SK-N-SH (cell line): ENCODE measurements around the gene PTCD2. TPM values are rescaled to one million over a fixed set of nuclear protein-coding genes. Genes with fewer than 3 reads are reported as not detected.

Experiments
- CTCF ChIA-PET: fragments of 300-600, 350-600 bp; formaldehyde crosslinking; extraction: SDS; loops from one replicate; lab custom pipeline; 2021; lab: Yijun Ruan, JAX
- POLR2A ChIA-PET: fragments of 350-600 bp; sonication (Branson Sonifier 250); formaldehyde crosslinking; extraction: SDS; loops from one replicate; lab custom pipeline; 2020; ENCODE audit warnings: antibody characterized with exemption, inconsistent platforms; lab: Yijun Ruan, JAX
- DNase-seq: peaks from one replicate; pipeline ENCODE4 v3.0.0; 2012
- H2AFZ ChIP-seq: fragments of 200-600 bp; sonication (generic); 2 replicates; pipeline ENCODE4 v1.8.1; 2016; ENCODE audit warnings: antibody characterized with exemption, mild to moderate bottlenecking, low read depth
- H3F3A ChIP-seq: fragments of 200-600 bp; sonication (generic); replicated peaks from 2 replicates; pipeline ENCODE3; 2016; ENCODE audit warnings: antibody characterized with exemption, mild to moderate bottlenecking; ENCODE audit not compliant: insufficient read depth
- H3K27ac ChIP-seq, 2 experiments: fragments of 200-500 bp in 1 of 2; fragments of 200-600 bp in 1 of 2; sonication (Bioruptor generic) in 1 of 2; sonication (generic), shearing (Covaris generic) in 1 of 2; 2 replicates each; pipeline versions ENCODE4 v1.5.1 to v1.6.1; 2014 to 2016; ENCODE audit warnings: low read depth in 2 of 2, inconsistent platforms in 1 of 2, low read length in 1 of 2, mild to moderate bottlenecking in 1 of 2, mixed read lengths in 1 of 2
- H3K27me3 ChIP-seq: fragments of 200-600 bp; sonication (generic), shearing (Covaris generic); 2 replicates; pipeline ENCODE4 v1.6.1; 2016; ENCODE audit warnings: mixed run types; ENCODE audit not compliant: insufficient read depth
- H3K36me3 ChIP-seq, 2 experiments: fragments of 200-500 bp in 1 of 2; fragments of 200-600 bp in 1 of 2; sonication (Bioruptor generic) in 1 of 2; sonication (generic) in 1 of 2; replicated peaks in 1 of 2; 2 replicates each; pipeline versions ENCODE3 to v1.5.1; 2014 to 2016; ENCODE audit warnings: low read length in 1 of 2, mild to moderate bottlenecking in 1 of 2; ENCODE audit not compliant: insufficient read depth in 2 of 2, control insufficient read depth in 1 of 2
- H3K4me1 ChIP-seq, 2 experiments: fragments of 200-500 bp in 1 of 2; fragments of 200-600 bp in 1 of 2; sonication (Bioruptor generic) in 1 of 2; sonication (generic), shearing (Covaris generic) in 1 of 2; 2 replicates each; pipeline versions ENCODE4 v1.5.1 to v1.6.1; 2014 to 2016; ENCODE audit warnings: low read depth in 1 of 2, low read length in 1 of 2, mixed run types in 1 of 2; ENCODE audit not compliant: insufficient read depth in 2 of 2, control insufficient read depth in 1 of 2
- H3K4me2 ChIP-seq: fragments of 200-600 bp; sonication (generic), shearing (Covaris generic); 2 replicates; pipeline ENCODE4 v1.6.1; 2017; ENCODE audit warnings: mixed run types
- H3K4me3 ChIP-seq, 2 experiments: fragments of 200-500 bp in 1 of 2; fragments of 200-600 bp in 1 of 2; sonication (Bioruptor generic) in 1 of 2; sonication (generic), shearing (Covaris generic) in 1 of 2; 2 replicates each; pipeline versions ENCODE4 v1.5.1 to v1.8.1; 2014 to 2016; ENCODE audit warnings: low read depth in 2 of 2, inconsistent platforms in 1 of 2, low read length in 1 of 2, mild to moderate bottlenecking in 1 of 2, mixed read lengths in 1 of 2, moderate library complexity in 1 of 2
- H3K79me2 ChIP-seq: fragments of 200-600 bp; sonication (generic); 2 replicates; pipeline ENCODE4 v1.8.1; 2017; ENCODE audit warnings: mild to moderate bottlenecking; ENCODE audit not compliant: insufficient read depth
- H3K9ac ChIP-seq: fragments of 200-600 bp; sonication (generic); 2 replicates; pipeline ENCODE4 v1.6.1; 2017; ENCODE audit warnings: mixed run types
- H3K9me2 ChIP-seq: fragments of 200-600 bp; sonication (generic); 2 replicates; pipeline ENCODE4 v1.6.1; 2017; ENCODE audit warnings: mixed run types
- H3K9me3 ChIP-seq: fragments of 200-600 bp; sonication (generic); 2 replicates; pipeline ENCODE4 v1.6.1; 2017; ENCODE audit warnings: mixed run types, mild to moderate bottlenecking, moderate library complexity
- H4K20me1 ChIP-seq: fragments of 200-600 bp; sonication (generic); 2 replicates; pipeline ENCODE4 v1.6.1; 2017; ENCODE audit warnings: mild to moderate bottlenecking, mixed run types; ENCODE audit not compliant: insufficient read depth
- CHD2 ChIP-seq: fragments of 150-350 bp; IDR thresholded peaks from 2 replicates; pipeline ENCODE4 v1.6.1; 2018; ENCODE audit warnings: low read length; ENCODE audit not compliant: partially characterized antibody
- ELF1 ChIP-seq: IDR thresholded peaks from 2 replicates; pipeline ENCODE4 v1.4.0; 2012
- FOXJ3 ChIP-seq: sonication (generic); formaldehyde crosslinking; IDR thresholded peaks from 2 replicates; pipeline ENCODE4 v1.5.1; 2020; ENCODE audit warnings: mild to moderate bottlenecking, missing genetic modification reagents
- MAX ChIP-seq: IDR thresholded peaks from 2 replicates; pipeline ENCODE4 v1.4.0; 2012; ENCODE audit warnings: low read depth
- MXI1 ChIP-seq: IDR thresholded peaks from 2 replicates; pipeline ENCODE4 v1.6.1; 2012; ENCODE audit warnings: mild to moderate bottlenecking, low read depth, low read length, improper control_type of control experiment
- RFX5 ChIP-seq: IDR thresholded peaks from 2 replicates; pipeline ENCODE4 v1.6.1; 2012; ENCODE audit warnings: mild to moderate bottlenecking, improper control_type of control experiment, low read length
- SIN3A ChIP-seq: IDR thresholded peaks from 2 replicates; pipeline ENCODE4 v1.6.1; 2012; ENCODE audit warnings: low read depth, mild to moderate bottlenecking, low read length, moderate library complexity, borderline replicate concordance
- TCF12 ChIP-seq: IDR thresholded peaks from 2 replicates; pipeline ENCODE4 v1.4.0; 2012
- WGBS: methylation state at CpG from one replicate; pipeline ENCODE4 v1.1.6; 2017; ENCODE audit warnings: low lambda C conversion rate; 5-methylcytosine and 5-hydroxymethylcytosine counted together
- polyA plus RNA-seq, 3 experiments: library from polyadenylated mRNA; depleted of rRNA; stranded (reverse); fragments of >200 nt; gene quantifications; 2 replicates each; pipeline ENCODE4 v1.2.3, GENCODE V29; 2012
- TF ChIP-seq, protein P1 (sequence below): IDR thresholded peaks from 2 replicates; pipeline ENCODE4 v1.6.1; 2012; ENCODE audit warnings: mild to moderate bottlenecking, low read depth, low read length, moderate library complexity
- TF ChIP-seq, protein P2 (sequence below): IDR thresholded peaks from 2 replicates; pipeline ENCODE4 v1.4.0; 2012; ENCODE audit warnings: low read depth, borderline replicate concordance
- TF ChIP-seq, protein P3 (sequence below): fragments of 150-350 bp; IDR thresholded peaks from 2 replicates; pipeline ENCODE4 v1.6.1; 2016; ENCODE audit warnings: mild to moderate bottlenecking, low read depth, low read length
- TF ChIP-seq, protein P4 (sequence below): IDR thresholded peaks from 2 replicates; pipeline ENCODE4 v1.4.0; 2012; ENCODE audit warnings: low read depth, borderline replicate concordance

PTCD2 gene
- polyA plus RNA-seq, 1 of the 3 experiments (the other 2 are of a cell fraction), result 6.7 TPM

- TF ChIP-seq, protein P1, sequence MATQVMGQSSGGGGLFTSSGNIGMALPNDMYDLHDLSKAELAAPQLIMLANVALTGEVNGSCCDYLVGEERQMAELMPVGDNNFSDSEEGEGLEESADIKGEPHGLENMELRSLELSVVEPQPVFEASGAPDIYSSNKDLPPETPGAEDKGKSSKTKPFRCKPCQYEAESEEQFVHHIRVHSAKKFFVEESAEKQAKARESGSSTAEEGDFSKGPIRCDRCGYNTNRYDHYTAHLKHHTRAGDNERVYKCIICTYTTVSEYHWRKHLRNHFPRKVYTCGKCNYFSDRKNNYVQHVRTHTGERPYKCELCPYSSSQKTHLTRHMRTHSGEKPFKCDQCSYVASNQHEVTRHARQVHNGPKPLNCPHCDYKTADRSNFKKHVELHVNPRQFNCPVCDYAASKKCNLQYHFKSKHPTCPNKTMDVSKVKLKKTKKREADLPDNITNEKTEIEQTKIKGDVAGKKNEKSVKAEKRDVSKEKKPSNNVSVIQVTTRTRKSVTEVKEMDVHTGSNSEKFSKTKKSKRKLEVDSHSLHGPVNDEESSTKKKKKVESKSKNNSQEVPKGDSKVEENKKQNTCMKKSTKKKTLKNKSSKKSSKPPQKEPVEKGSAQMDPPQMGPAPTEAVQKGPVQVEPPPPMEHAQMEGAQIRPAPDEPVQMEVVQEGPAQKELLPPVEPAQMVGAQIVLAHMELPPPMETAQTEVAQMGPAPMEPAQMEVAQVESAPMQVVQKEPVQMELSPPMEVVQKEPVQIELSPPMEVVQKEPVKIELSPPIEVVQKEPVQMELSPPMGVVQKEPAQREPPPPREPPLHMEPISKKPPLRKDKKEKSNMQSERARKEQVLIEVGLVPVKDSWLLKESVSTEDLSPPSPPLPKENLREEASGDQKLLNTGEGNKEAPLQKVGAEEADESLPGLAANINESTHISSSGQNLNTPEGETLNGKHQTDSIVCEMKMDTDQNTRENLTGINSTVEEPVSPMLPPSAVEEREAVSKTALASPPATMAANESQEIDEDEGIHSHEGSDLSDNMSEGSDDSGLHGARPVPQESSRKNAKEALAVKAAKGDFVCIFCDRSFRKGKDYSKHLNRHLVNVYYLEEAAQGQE, result no peak
- TF ChIP-seq, protein P2, sequence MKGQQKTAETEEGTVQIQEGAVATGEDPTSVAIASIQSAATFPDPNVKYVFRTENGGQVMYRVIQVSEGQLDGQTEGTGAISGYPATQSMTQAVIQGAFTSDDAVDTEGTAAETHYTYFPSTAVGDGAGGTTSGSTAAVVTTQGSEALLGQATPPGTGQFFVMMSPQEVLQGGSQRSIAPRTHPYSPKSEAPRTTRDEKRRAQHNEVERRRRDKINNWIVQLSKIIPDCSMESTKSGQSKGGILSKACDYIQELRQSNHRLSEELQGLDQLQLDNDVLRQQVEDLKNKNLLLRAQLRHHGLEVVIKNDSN, result no peak
- TF ChIP-seq MAX, result no peak
- TF ChIP-seq TCF12, result no peak
- no peak for TF ChIP-seq RFX5
- TF ChIP-seq MXI1, result no peak
- no peak for TF ChIP-seq SIN3A
- TF ChIP-seq ELF1, result no peak
- TF ChIP-seq, protein P3, sequence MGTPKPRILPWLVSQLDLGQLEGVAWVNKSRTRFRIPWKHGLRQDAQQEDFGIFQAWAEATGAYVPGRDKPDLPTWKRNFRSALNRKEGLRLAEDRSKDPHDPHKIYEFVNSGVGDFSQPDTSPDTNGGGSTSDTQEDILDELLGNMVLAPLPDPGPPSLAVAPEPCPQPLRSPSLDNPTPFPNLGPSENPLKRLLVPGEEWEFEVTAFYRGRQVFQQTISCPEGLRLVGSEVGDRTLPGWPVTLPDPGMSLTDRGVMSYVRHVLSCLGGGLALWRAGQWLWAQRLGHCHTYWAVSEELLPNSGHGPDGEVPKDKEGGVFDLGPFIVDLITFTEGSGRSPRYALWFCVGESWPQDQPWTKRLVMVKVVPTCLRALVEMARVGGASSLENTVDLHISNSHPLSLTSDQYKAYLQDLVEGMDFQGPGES, result no peak
- TF ChIP-seq, all 33 proteins: peak for 0
Measured at GRCh38 chr5:72302171-72302570, 18.0 kb upstream of the PTCD2 start (continued).

DNA sequence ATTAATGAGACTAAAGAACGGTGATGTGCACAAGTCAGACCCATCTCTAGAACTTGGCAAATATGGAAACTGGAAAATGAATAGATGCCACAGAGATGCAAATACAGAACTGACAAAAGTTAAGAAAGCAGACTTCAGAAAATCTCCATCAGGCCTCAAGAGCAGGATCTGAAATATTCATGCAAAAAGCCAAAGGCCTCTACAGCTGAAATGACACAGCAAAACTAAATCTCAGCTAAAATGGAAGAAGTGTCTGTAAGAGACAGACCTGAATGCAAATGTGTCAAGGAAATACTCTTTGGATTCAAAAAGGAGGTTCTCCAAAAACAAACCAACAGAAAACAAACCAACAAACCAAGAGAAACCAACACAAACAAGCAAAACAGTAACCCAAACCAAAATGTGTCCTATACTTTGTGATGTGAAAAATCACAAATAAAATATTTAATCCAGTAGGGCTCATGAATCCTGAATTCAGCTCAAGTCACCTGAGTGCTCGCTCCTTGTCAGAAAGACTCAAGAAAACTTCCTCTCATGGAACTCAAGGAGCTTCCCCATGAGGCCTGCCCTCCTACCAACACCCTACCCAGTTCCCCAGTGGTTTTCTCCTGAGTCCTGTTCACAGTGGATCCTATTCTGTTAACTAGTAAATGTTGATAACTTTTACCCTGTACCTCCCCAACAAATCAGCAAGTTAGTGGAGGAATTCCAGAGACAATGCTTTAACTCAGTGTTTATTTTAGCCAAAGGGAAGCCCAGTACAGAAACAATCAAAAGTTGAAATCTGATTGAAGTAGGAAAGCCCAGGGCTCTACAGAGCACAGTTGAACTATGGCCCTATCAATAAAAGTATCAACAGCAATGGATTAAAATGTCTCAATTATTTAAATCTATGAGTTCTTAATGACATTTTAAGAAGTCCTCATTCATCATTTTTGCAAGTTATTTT is 14.7 kb upstream of the PTCD2 start:
- Histone ChIP-seq H2AFZ (no peak overlapping the region), H4K20me1 (no peaks in the 10 kb centered on the region), H3K4me3 (no peak overlapping the region), H3K27me3 (no peaks in the 10 kb centered on the region), H3K4me2 (no peak overlapping the region), H3K27ac (no peak overlapping the region), H3F3A (peaks cover 14% of the 10 kb centered on the region), H3K9me2 (no peaks in the 10 kb centered on the region), H3K36me3 (peaks cover 26 to 32% of the 10 kb centered on the region in 2 experiments), H3K9me3 (no peaks in the 10 kb centered on the region), H3K79me2 (peaks cover 58% of the 10 kb centered on the region), H3K4me1 (peaks cover 4 to 9% of the 10 kb centered on the region in 2 experiments; a peak in 3 of 4 replicates), H3K9ac (no peak overlapping the region)
- ChIA-PET POLR2A (interaction anchor here (0.7 to 0.8 kb wide), 2 partner anchors 15 to 239 kb away, joined by 3 read pairs; partner anchors contain the start of genes MRPS27 and PTCD2), CTCF (interaction anchor here (1.0 to 2.8 kb wide), 7 partner anchors 9 to 534 kb away, joined by 3 to 11 read pairs (median 4); partner anchors contain the start of genes MRPS27 and PTCD2)
- 100% methylated on average over 2 of the region's 2 CpGs for WGBS
- no peak for DNase-seq
- TF ChIP-seq FOXJ3 (CRISPR knock-in tag) (no peak), CHD2 (no peak)
- TF ChIP-seq, protein P4, sequence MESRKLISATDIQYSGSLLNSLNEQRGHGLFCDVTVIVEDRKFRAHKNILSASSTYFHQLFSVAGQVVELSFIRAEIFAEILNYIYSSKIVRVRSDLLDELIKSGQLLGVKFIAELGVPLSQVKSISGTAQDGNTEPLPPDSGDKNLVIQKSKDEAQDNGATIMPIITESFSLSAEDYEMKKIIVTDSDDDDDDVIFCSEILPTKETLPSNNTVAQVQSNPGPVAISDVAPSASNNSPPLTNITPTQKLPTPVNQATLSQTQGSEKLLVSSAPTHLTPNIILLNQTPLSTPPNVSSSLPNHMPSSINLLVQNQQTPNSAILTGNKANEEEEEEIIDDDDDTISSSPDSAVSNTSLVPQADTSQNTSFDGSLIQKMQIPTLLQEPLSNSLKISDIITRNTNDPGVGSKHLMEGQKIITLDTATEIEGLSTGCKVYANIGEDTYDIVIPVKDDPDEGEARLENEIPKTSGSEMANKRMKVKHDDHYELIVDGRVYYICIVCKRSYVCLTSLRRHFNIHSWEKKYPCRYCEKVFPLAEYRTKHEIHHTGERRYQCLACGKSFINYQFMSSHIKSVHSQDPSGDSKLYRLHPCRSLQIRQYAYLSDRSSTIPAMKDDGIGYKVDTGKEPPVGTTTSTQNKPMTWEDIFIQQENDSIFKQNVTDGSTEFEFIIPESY, result no peak
- TF ChIP-seq, protein P1, result no peak
- TF ChIP-seq, all 33 proteins: peak for 0
